HG03196 (cell line): ENCODE measurements around the gene PKHD1.
"Not testable (repeated sequence)": the region's sequence is repeated elsewhere in the genome, so short reads cannot be mapped to it uniquely, and the experiment has no call there.

Experiments used
- ATAC-seq: cut with Tn5 transposase; IDR thresholded peaks from one replicate; pipeline ENCODE4 v1.9.1; 2021; ENCODE audit not compliant: unreplicated experiment

Gene PKHD1

GRCh38 chr6:51995214-51995755, 92.1 kb downstream of the PKHD1 start:
- no peak for ATAC-seq

- no peak for ATAC-seq
Measured at GRCh38 chr6:51992876-51993275, 94.5 kb downstream of the PKHD1 start.

- no peak for ATAC-seq
Measured at GRCh38 chr6:51989789-51990188, 97.6 kb downstream of the PKHD1 start.

- ATAC-seq: no peak
Measured at GRCh38 chr6:51986864-51987263, 100.5 kb downstream of the PKHD1 start.

DNA sequence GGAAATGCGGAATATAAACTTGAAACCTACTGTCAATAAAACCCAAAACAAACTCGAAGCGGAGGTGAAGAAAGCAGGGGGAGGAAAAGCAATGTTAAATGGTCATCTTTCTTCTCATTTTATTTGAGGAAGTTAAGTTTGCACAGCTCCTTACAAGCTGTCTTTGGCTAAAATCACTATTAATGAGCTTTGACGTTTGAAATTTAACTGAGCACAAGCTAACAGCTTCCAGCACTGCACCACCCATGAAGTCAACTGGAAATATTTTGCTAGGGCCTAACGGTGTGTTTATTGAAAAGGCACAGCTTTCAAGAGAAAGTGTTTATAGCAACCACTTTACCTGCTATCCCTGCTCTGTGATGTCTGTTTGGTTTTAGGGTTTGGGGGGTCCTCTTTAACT, 103.8 kb downstream of the PKHD1 start:
- no peak for ATAC-seq

DNA sequence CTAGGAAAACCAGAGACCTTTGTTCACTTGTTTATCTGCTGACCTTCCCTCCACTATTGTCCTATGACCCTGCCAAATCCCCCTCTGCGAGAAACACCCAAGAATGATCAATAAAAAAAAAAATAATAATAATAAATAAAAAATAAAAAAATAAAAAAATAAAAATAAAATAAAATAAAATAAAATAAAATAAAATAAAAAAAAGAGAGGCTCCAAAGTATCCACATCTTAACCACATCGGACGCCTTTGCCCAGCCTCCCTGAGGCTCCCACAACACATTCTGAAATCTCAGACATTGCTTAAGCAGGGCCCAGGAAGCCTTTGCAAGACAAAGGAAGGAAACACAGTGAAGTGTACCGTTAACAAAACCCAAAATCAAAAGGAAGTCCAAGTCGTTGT, 104.7 kb downstream of the PKHD1 start:
- ATAC-seq: not testable (repeated sequence)

DNA sequence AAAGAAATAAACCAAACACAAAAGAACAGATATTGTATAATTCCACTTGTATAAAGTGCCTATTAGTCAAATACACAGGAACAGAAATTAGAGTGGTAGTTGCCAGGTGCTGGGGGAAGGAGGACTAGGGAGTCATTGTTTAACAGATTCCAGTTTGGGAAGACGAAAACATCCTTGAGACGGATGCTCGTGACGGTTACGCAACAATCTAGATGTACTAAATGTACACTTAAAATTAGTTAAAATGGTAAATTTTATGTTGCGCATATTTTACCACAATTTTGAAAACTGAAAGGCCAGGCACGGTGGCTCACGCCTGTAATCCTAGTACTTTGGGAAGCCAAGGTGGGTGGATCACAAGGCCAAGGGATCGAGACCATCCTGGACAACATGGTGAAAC, 111.0 kb downstream of the PKHD1 start:
- no peak for ATAC-seq

DNA sequence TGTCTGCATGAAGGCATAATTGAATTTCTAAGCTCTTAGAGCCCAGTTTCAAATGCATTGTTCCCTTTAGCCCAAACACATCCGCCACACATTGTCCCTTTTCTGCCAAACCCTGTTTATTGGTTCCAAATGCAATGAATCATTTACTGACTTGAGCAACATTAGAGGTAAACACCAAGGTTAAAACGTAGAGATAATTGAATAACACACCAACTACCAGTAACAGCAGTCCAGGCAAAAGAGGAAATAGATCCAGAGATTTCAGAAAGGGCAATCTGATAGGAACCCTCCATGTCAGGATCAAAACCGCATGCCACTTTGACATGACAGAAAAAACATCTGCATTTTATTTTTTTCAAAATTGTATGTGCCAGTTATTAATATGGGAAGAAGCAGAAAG, 114.8 kb downstream of the PKHD1 start:
- ATAC-seq: no peak

GRCh38 chr6:51968265-51968664, 119.1 kb downstream of the PKHD1 start:
- no peak for ATAC-seq

DNA sequence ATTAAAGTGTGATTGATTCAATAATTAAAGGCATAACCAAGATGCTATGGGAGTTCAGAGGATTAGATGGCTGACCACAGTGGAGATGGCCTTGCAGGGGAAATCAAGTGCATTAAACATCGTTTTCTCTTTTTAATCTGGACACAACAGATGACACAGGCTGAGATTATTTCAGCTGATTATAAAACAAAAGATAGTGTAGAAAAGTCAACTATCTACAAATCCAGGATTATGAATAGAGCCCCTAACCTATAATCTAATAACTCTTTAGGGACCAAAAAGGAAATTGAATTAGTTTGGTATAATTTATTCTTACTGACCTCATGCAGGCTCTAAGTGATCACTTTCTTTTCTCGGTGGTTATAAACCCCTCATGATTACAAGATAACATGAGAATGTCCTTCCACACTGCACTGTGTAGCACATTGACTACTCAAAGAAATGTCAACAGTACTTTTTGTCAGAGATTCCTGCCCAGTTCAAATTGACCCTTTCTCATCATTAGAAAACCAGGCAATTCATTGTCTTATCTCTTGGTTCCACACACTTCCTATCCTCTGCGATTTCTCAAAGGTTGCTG, 122.1 kb downstream of the PKHD1 start:
- ATAC-seq: no peak

DNA sequence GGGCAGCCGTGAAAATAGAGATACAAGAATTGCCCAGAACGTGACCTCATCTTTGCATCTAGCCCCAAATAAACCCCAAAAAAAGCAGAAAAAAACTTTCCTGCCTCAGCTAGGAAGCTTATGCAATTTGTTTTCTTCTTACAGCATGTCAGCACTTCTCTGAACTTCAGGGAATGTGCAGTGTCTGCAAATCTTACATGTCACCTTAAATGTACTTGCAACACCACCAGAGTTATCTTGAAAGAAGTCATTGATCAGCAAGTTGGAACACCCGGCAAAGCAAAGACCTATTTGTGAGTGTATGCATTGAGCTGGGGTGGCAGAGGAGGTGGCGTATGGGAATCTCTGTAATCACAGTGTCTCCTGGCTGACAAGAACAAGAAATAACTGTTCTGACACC, 123.4 kb downstream of the PKHD1 start:
- no peak for ATAC-seq

DNA sequence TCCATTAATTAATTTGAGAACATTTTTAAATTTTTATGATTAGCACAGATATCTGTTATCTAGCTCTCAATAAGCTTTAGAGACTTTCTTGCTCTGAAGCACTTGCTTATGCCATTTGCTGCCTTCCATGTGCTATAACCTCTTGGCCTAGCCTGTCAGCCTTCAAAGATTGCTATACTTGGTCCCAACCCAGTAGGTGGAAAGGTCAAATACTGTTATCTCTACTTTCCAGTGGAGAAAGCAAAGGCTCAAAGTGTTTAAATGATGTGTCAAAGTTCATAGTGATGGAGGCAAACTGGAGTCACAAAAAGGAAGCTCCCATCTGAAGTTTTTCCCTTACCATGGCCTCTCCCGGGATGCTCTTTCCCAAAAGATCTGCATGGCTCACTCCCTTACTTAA, 125.1 kb downstream of the PKHD1 start:
- no peak for ATAC-seq

DNA sequence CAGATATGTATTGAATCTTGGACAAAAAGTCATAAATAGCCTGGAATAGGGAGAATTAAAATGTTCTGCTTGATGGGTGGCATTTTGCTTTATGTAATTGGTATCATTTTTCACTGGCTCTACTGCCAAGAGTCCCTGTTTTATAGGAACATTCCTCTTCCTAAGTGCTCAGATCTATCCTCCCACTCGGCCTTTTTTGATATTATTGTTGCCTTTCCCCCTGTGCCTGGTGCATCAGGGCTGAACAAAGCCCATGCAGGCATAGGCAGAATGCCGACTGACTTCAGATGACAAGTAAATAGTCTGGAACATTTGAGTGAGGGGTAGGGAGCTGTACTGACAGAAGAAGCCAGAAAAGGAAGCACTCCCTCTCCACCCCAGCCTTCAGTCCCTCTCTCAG, 127.0 kb downstream of the PKHD1 start:
- no peak for ATAC-seq

DNA sequence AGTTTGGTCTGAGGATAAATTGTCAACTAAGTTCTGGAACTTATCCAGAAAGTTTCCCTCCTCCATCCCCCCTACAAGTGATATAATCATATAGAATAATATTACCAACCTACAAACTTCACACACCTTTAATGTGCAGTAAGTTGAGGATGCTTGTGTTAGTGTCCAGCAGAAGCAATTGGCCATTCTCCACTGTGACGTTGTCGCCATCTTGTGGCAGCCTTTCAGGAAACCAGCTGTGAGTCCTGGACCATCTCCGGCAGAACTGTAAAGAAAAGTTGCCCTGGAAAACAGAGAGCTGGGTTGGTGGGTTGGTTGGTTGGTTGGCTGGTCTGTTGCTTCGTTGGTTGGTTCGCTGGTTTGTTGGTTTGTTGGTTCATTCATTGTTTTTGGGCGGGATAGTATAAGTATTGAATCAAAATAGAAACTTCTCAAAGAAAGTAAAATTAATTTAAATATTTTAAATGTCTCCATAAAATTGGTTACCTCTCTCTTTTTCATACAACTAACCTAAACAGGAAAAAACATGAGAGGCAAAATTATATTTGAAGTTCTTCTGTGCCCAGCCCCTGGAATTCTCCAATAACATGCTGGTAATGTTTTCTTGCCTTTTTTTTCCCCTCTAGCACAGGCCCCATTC, 127.5 kb downstream of the PKHD1 start:
- ATAC-seq: no peak

- no peak for ATAC-seq
Measured at GRCh38 chr6:51954681-51955080, 132.7 kb downstream of the PKHD1 start.

GRCh38 chr6:51953246-51953645, 134.2 kb downstream of the PKHD1 start:
- no peak for ATAC-seq

DNA sequence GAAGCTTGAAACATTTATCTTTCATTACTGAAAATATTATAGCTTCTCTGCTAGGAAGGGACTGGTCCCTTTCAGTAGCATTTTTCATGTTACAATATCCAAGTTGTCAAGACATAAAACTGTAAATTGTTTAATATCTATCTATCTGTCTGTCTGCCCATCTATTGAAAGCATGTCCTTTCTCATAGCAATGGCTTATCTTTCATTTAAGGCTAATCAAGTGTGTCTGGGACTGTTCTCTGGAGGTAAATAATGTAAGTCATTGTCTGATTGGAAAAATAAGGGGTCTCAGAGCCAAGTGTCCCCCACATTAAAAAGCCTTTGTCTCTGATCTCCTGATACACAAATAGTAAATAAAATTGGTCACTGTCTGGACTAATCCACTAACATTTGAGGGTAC, 135.5 kb downstream of the PKHD1 start:
- ATAC-seq: no peak

DNA sequence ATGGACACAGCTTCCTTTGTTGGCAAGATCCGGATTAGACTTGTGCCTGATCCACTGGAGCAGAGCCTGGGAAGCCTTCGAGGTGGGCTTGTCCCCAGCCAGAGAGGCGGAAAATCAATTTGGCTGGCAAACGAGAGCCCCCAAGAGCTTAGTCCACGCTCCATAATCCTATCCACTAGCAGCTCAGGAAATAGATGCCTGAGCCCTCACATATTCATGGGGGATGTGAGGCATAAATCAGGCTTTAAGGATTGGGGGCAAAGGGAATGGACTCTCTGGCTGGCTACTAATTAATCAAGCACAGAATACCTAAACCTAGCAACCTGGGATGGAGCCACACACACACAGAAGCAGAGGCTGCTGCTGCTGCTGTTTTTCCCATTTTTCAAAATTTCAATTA, 137.9 kb downstream of the PKHD1 start:
- no peak for ATAC-seq

GRCh38 chr6:51939695-51940094, 147.7 kb downstream of the PKHD1 start:
- ATAC-seq: not testable (repeated sequence)

- ATAC-seq: no peak
Measured at GRCh38 chr6:51936531-51937290, 150.7 kb downstream of the PKHD1 start.

GRCh38 chr6:51934098-51934497, 153.3 kb downstream of the PKHD1 start:
- no peak for ATAC-seq

DNA sequence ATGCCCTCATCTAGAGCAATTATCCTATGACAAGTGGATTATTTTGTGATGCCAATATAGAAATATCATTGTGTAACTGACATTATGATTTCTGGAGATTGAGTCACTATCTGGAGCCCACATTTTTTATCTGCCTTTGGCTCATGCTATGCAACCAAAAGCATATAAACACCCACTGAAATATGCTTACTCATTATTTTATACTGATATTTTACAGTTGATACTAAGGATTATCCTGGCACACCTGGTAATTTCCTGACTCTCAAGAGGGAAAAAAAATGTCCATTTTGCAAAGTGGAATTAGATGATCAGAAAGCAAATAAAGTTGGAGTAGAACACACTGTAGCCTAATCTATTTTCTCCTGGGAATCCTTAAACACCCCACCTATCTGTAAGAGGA, 154.5 kb downstream of the PKHD1 start:
- no peak for ATAC-seq
